C4-2B (cell line): ENCODE measurements around the gene NFIA.

ENCODE experiments used
- ZFX ChIP-seq: fragments of 450-650 bp; IDR thresholded peaks from 2 replicates; pipeline ENCODE4 v1.6.1; 2017
- TF ChIP-seq, protein P1 (sequence below): fragments of 450-650 bp; conservative IDR thresholded peaks from 2 replicates; pipeline ENCODE4 v1.5.1; 2017; ENCODE audit warnings: mild to moderate bottlenecking

DNA sequence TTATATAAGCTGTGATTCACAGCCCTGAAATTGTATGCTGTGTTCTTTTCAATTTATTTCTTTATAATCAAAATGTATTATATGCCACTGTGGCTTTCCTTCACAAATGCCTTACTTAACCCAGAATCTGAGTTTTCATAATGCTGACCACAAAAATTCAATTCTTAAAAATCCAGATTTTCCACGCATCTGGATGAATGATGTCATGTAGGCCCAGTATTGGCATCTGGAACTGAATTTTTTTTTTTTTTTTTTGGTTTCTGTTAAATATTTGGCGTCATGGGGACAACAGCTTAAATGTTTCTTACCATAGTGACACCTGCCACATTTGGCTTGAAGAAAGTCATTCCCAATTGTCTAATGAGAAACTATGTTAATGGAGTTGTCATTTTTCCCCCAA lies 345.8 kb downstream of the NFIA start:
- TF ChIP-seq, protein P1, sequence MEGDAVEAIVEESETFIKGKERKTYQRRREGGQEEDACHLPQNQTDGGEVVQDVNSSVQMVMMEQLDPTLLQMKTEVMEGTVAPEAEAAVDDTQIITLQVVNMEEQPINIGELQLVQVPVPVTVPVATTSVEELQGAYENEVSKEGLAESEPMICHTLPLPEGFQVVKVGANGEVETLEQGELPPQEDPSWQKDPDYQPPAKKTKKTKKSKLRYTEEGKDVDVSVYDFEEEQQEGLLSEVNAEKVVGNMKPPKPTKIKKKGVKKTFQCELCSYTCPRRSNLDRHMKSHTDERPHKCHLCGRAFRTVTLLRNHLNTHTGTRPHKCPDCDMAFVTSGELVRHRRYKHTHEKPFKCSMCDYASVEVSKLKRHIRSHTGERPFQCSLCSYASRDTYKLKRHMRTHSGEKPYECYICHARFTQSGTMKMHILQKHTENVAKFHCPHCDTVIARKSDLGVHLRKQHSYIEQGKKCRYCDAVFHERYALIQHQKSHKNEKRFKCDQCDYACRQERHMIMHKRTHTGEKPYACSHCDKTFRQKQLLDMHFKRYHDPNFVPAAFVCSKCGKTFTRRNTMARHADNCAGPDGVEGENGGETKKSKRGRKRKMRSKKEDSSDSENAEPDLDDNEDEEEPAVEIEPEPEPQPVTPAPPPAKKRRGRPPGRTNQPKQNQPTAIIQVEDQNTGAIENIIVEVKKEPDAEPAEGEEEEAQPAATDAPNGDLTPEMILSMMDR: no peak
- no peak for TF ChIP-seq ZFX
